Suprapubic skin (tissue), 4 donors: ENCODE results near the gene CLSTN2. TPM values are rescaled to one million over a fixed set of nuclear protein-coding genes. Genes with fewer than 3 reads are reported as not detected.

Source experiments
- DNase-seq, 2 donors: peaks; one replicate each; pipeline ENCODE4 v3.0.0-alpha.2; 2019; ENCODE audit warnings: low spot score in 2 of 2
- H3K27ac ChIP-seq: fragments of 200-600 bp; sonication (generic); one replicate; pipeline ENCODE4 v1.5.1; 2019
- H3K27me3 ChIP-seq: fragments of 200-600 bp; sonication (generic); one replicate; pipeline ENCODE4 v1.5.1; 2019
- H3K36me3 ChIP-seq: fragments of 200-600 bp; sonication (generic); one replicate; pipeline ENCODE4 v1.5.1; 2019
- H3K4me1 ChIP-seq: fragments of 200-600 bp; sonication (generic); one replicate; pipeline ENCODE4 v1.5.1; 2019
- H3K4me3 ChIP-seq: fragments of 200-600 bp; sonication (generic); one replicate; pipeline ENCODE4 v1.5.1; 2019; ENCODE audit warnings: mild to moderate bottlenecking
- H3K9me3 ChIP-seq: fragments of 200-600 bp; sonication (generic); one replicate; pipeline ENCODE4 v1.5.1; 2019
- CTCF ChIP-seq, 2 donors: fragments of 200-600 bp in 1 of 2; fragments of 450-650 bp in 1 of 2; sonication (generic) in 1 of 2; IDR thresholded peaks; one replicate each; pipeline ENCODE4 v1.5.1; 2016 to 2019; ENCODE audit warnings: antibody characterized with exemption in 2 of 2, mild to moderate bottlenecking in 1 of 2, moderate library complexity in 1 of 2
- EP300 ChIP-seq: sonication (generic); formaldehyde crosslinking; IDR thresholded peaks from one replicate; pipeline ENCODE4 v1.6.1; 2017; ENCODE audit warnings: antibody characterized with exemption
- POLR2A ChIP-seq, 2 donors: fragments of 450-650 bp; IDR thresholded peaks; one replicate each; pipeline ENCODE4 v1.6.1; 2017; ENCODE audit warnings: antibody characterized with exemption in 2 of 2, mild to moderate bottlenecking in 2 of 2, moderate library complexity in 2 of 2
- POLR2AphosphoS5 ChIP-seq, 3 donors: sonication (generic); formaldehyde crosslinking; IDR thresholded peaks; one replicate each; pipeline ENCODE4 v1.6.1; 2017; ENCODE audit warnings: antibody characterized with exemption in 3 of 3
- WGBS: methylation state at CpG from one replicate; pipeline ENCODE4 v1.1.5; 2018; 5-methylcytosine and 5-hydroxymethylcytosine counted together
- total RNA-seq, 4 donors: library from RNA; depleted of rRNA; stranded (reverse); fragments of >200 nt; gene quantifications; one replicate each; pipeline ENCODE4 v1.1.0, GENCODE V29; 2016

The CLSTN2 gene
- total RNA-seq, 4 donors from 2014 or later, result 4.3 to 14.1 (median 7.4) TPM

DNA sequence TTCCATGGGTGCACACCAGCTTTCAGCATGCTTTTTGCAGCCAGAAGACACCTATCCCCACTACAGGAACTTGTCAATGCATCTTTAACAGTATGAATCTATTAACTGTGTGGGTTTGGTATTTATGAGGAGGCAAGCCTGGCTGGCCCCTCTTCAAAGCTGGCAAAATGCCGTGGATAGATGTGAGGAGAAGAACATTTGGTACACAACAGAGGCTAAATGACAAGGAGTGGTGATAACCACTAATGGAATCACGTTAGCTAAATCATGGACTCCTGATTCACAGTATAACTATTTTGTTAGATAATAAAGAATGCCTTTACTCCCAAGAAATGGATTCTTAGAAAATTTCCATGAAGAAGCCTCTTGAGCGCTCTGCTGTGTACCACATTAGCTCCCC, 187.2 kb downstream of the CLSTN2 start:
- 45% methylated on average over 3 of the region's 3 CpGs for WGBS
- no peak for TF ChIP-seq CTCF (IDR thresholded peaks at IDR 0.05)
- no peak for TF ChIP-seq POLR2A (IDR thresholded peaks at IDR 0.05)
- no peak for TF ChIP-seq POLR2AphosphoS5 (IDR thresholded peaks at IDR 0.05)
- no peak for TF ChIP-seq EP300
- no peaks in the 10 kb centered on the region for H3K4me1 ChIP-seq

DNA sequence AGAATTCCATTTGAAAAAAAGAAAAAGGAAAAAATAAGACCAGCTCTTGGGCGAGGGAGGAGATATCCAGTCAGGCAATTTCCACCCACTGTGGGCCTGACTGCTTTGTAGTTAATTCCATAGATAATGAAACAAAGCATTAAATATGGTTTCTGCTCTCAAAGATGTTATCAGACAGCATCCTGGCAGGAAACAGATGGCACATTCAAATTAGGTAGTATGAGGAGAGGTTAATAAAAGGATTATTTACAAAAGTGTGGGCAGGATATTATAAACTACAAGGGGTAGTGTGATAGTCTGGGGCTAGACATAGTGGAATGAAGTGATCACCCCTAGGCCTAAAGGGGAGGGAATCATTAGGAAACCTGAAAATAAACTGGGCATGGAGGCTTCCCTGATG, 193.2 kb downstream of the CLSTN2 start:
- H3K9me3 ChIP-seq, result no peaks in the 10 kb centered on the region
- TF ChIP-seq EP300 (no peak), CTCF (IDR thresholded peaks at IDR 0.05) (no peak), POLR2AphosphoS5 (IDR thresholded peaks at IDR 0.05) (no peak), POLR2A (IDR thresholded peaks at IDR 0.05) (no peak)
- no peak overlapping the region for H3K27ac ChIP-seq
- no peaks in the 10 kb centered on the region for H3K36me3 ChIP-seq
- DNase-seq, result no peak
- H3K4me1 ChIP-seq, result no peaks in the 10 kb centered on the region
- H3K27me3 ChIP-seq, result no peaks in the 10 kb centered on the region
- 44% methylated on average over 1 of the region's 1 CpG for WGBS
- H3K4me3 ChIP-seq, result no peak overlapping the region

More for the DNA sequence above, 187.2 kb downstream of the CLSTN2 start:
- H3K27ac ChIP-seq, result no peak overlapping the region
- H3K4me3 ChIP-seq, result no peak overlapping the region
- no peaks in the 10 kb centered on the region for H3K36me3 ChIP-seq
- H3K9me3 ChIP-seq, result no peaks in the 10 kb centered on the region
- H3K27me3 ChIP-seq, result no peaks in the 10 kb centered on the region
- no peak for DNase-seq

- Histone ChIP-seq H3K36me3 (no peaks in the 10 kb centered on the region), H3K27me3 (no peaks in the 10 kb centered on the region), H3K4me3 (no peak overlapping the region), H3K9me3 (no peaks in the 10 kb centered on the region), H3K27ac (no peak overlapping the region), H3K4me1 (no peaks in the 10 kb centered on the region)
- no peak for DNase-seq
- TF ChIP-seq POLR2A (IDR thresholded peaks at IDR 0.05) (no peak), POLR2AphosphoS5 (IDR thresholded peaks at IDR 0.05) (no peak), EP300 (no peak), CTCF (IDR thresholded peaks at IDR 0.05) (no peak)
- WGBS, result 79% methylated on average over 5 of the region's 5 CpGs
These were observed 193.6 kb downstream of the CLSTN2 start for GRCh38 chr3:140128631-140129030.

DNA sequence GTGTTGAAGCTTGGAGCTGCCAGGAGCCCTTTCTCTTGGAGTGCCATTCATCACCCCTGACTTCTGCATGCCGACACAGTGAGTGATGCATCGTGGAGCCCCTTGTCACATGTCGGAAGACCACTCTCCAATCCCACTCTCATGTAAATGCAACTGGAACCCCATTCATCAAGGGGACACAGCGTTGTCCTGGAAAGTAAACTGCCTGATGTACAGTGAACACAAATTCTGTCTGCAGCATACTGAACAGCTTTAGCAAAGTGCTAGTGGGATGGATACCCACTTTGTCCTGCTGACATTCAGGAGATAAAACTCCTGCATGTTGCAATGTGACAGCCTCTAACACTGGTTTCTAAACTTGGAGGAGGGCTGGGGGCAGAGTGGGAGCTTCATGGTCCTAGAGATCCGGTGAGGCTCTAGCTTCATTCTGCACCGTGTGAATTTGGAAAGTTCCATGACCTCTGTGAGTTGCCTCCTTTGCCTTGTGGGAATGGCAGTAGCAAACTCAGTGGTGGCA, 194.8 kb downstream of the CLSTN2 start:
- Histone ChIP-seq H3K9me3 (no peaks in the 10 kb centered on the region), H3K4me1 (no peaks in the 10 kb centered on the region), H3K4me3 (no peak overlapping the region), H3K27me3 (no peaks in the 10 kb centered on the region), H3K36me3 (no peaks in the 10 kb centered on the region), H3K27ac (no peak overlapping the region)
- no peak for TF ChIP-seq EP300
- TF ChIP-seq POLR2AphosphoS5 (IDR thresholded peaks at IDR 0.05), result no peak
- TF ChIP-seq CTCF (IDR thresholded peaks at IDR 0.05), result no peak
- no peak for TF ChIP-seq POLR2A (IDR thresholded peaks at IDR 0.05)
- WGBS, result 79% methylated on average over 6 of the region's 6 CpGs
- no peak for DNase-seq

DNA sequence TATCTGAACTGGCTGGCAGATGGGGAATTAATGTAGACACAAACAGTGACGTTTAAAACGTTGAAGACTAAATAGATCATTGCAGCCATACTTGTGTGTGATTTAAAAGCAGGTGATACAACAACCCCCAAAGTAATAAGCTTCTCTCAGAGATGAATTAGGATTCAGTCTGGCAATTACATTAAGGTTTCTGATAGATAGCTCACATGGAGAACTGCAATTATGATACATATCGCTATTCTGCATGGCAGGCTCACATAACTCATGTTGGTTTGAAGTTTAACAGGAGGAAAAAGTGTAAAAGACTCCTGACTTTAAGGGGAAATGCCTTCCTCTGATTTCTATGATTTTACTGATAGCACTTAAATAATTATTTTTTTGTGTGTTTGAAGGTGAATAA, 196.9 kb downstream of the CLSTN2 start:
- Histone ChIP-seq H3K27ac (no peak overlapping the region), H3K4me3 (no peak overlapping the region), H3K27me3 (no peaks in the 10 kb centered on the region), H3K9me3 (no peaks in the 10 kb centered on the region), H3K36me3 (no peaks in the 10 kb centered on the region), H3K4me1 (no peaks in the 10 kb centered on the region)
- no peak for TF ChIP-seq POLR2A (IDR thresholded peaks at IDR 0.05)
- TF ChIP-seq EP300, result no peak
- no peak for TF ChIP-seq CTCF (IDR thresholded peaks at IDR 0.05)
- TF ChIP-seq POLR2AphosphoS5 (IDR thresholded peaks at IDR 0.05), result no peak
- DNase-seq, result no peak
- WGBS, result 61% methylated on average over 3 of the region's 3 CpGs
